Stimulated activated CD8-positive, alpha-beta memory T cell treated with anti-CD3 and anti-CD28 coated beads, Interleukin-12 subunit alpha, Interleukin-12 subunit beta, amount 100 ng/mL, for 1 hour (primary cell): ENCODE data around the gene CYP26B1.

Source experiments
- DNase-seq: peaks from one replicate; pipeline ENCODE4 v3.0.0-alpha.2; 2020; ENCODE audit warnings: low read depth

CYP26B1 gene

GRCh38 chr2:72147303-72147971 lies at the start of gene CYP26B1:
TSS of gene CYP26B1 (minus strand) at chr2:72147862. CDS start at chr2:72147834, 28 bp downstream.
- no peak for DNase-seq

- no peak for DNase-seq
Observed at GRCh38 chr2:72193723-72194122, 46.1 kb upstream of the CYP26B1 start.

- DNase-seq: no peak
Observed at GRCh38 chr2:72191441-72191840, 43.8 kb upstream of the CYP26B1 start.

GRCh38 chr2:72185206-72185605 lies 37.5 kb upstream of the CYP26B1 start:
- no peak for DNase-seq

- no peak for DNase-seq
Observed at GRCh38 chr2:72183466-72183865, 35.8 kb upstream of the CYP26B1 start.

- DNase-seq: no peak
Observed at GRCh38 chr2:72183016-72183415, 35.4 kb upstream of the CYP26B1 start.

- no peak for DNase-seq
Observed at GRCh38 chr2:72182547-72182946, 34.9 kb upstream of the CYP26B1 start.

GRCh38 chr2:72181616-72182015 lies 34.0 kb upstream of the CYP26B1 start:
- no peak for DNase-seq

GRCh38 chr2:72180351-72180750 lies 32.7 kb upstream of the CYP26B1 start:
- no peak for DNase-seq

GRCh38 chr2:72178551-72178950 lies 30.9 kb upstream of the CYP26B1 start:
- DNase-seq: no peak

GRCh38 chr2:72176281-72176680 lies 28.6 kb upstream of the CYP26B1 start:
- no peak for DNase-seq

GRCh38 chr2:72175636-72176035 lies 28.0 kb upstream of the CYP26B1 start:
- no peak for DNase-seq

GRCh38 chr2:72173640-72174321 lies 26.1 kb upstream of the CYP26B1 start:
- no peak for DNase-seq

- DNase-seq: no peak
Observed at GRCh38 chr2:72172478-72172877, 24.8 kb upstream of the CYP26B1 start.

GRCh38 chr2:72166279-72166678 lies 18.6 kb upstream of the CYP26B1 start:
- DNase-seq: no peak

- no peak for DNase-seq
Observed at GRCh38 chr2:72165792-72166191, 18.1 kb upstream of the CYP26B1 start.

GRCh38 chr2:72162574-72162973 lies 14.9 kb upstream of the CYP26B1 start:
- no peak for DNase-seq

GRCh38 chr2:72159211-72159993 lies 11.7 kb upstream of the CYP26B1 start:
- DNase-seq: no peak

- no peak for DNase-seq
Observed at GRCh38 chr2:72157871-72158771, 10.5 kb upstream of the CYP26B1 start.

GRCh38 chr2:72156872-72157271 lies 9.2 kb upstream of the CYP26B1 start:
- DNase-seq: no peak

GRCh38 chr2:72155737-72156136 lies 8.1 kb upstream of the CYP26B1 start:
- DNase-seq: no peak

GRCh38 chr2:72155151-72155550 lies 7.5 kb upstream of the CYP26B1 start:
- DNase-seq: no peak
